CD4-positive, alpha-beta T cell treated with Interleukin-15 for 1 hour (primary cell): ENCODE data around the gene TMEM203.

Source experiments
- DNase-seq: peaks from one replicate; pipeline ENCODE4 v3.0.0-alpha.2; 2020

TMEM203 gene

GRCh38 chr9:137217276-137218211, 12.1 kb upstream of the TMEM203 start:
- no peak for DNase-seq

DNA sequence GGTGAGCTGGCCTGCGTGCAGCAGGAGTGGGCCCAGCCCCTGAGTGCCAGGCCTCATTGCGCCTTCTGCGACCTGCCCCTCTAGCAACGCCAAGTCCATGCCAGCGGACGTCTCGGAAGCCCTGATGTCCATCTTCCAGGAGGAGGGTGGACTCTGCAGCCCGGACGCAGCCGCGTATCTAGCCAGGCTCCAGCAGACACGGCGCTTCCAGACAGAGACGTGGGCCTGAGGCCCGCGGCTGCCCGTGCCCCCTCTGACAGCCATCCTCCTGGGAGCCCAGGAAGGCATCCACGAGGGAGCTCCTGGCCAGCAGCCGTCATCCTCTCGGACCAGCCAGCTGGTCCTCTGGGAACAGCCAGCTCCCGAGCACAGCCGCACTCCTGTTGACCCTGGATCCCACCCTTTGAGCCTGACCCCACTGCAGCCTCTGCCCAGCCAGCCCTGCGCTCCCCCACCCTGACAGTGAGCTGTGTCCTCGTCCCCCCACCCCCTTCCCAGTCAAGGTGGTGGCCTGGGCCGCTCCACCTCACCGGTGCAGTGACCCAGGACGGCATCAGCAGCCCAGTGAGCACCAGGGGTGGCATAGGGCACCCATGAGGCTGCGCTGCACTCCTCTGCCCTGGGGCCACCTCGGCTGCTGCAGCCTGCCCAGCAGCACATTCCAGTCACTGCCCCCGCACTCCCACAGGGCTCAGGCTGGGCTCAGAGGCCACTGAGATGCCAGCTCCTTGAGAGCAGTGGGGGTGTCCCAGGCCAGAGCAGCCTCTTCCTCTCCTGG, 10.9 kb upstream of the TMEM203 start:
- DNase-seq: no peak

- DNase-seq: no peak
These were observed 9.9 kb upstream of the TMEM203 start for GRCh38 chr9:137215196-137215986.

- no peak for DNase-seq
These were observed 9.2 kb upstream of the TMEM203 start for GRCh38 chr9:137214620-137215019.

DNA sequence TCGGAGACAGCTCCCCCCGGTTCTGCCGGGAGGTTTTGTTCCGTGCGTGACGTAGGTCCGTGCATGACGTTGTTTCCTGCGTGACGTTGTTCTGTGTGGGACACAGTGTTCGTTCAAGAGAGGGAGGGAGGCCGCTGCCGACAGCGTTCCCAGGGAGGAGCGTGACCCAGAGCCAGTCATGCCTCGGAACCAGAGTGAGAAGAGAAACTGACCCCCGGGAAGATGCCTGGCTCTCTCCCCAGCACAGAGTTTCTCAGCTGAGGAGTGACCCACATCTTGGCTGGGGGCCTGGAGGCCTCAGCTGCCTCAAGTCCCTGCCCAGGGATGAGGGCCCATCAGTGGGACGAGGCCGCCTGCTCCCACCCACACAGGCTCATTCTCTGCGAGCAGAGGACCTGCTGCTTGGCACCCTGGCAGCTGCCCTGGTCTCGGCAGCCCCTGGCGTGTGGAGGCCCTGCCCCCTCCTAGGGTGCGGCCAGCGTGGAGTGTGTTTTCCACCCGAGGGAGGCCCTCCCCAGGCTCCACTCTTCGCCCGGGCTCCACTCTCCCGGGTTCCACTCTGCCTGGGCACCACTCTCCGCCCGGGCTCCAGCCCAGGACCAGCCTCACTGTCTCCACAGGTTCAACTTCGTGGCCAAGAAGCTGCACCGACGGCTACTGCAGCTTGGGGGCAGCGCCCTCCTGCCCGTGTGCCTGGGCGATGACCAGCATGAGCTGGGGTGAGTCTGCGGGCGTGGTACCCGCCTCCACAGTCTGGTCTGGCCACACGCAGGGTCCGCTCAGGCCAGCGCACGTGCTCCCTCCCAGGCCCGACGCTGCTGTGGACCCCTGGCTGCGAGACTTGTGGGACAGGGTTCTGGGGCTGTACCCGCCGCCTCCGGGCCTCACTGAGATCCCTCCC, 8.0 kb upstream of the TMEM203 start:
- DNase-seq: no peak

GRCh38 chr9:137212520-137212919, 7.1 kb upstream of the TMEM203 start:
- no peak for DNase-seq

DNA sequence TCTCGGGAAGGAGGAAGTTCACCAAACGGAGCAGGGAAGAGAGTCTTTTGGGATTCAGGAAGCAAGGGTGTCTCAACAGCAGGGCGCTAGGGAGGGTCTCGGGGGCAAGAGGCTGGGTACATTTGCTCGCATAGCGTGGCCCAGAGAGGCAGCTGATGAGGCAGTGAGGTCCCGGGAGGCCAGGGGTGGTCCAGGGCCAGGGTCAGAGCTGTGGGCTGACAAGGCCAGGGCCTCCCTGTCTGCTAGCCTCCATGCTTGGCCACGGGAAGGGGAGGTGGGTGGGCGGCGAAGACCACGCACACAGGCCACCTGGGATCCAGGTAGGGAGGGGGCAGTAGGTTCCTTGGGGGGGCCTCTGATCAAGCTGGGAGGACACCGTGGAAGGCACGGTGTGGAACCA, 6.1 kb upstream of the TMEM203 start:
- DNase-seq: no peak

DNA sequence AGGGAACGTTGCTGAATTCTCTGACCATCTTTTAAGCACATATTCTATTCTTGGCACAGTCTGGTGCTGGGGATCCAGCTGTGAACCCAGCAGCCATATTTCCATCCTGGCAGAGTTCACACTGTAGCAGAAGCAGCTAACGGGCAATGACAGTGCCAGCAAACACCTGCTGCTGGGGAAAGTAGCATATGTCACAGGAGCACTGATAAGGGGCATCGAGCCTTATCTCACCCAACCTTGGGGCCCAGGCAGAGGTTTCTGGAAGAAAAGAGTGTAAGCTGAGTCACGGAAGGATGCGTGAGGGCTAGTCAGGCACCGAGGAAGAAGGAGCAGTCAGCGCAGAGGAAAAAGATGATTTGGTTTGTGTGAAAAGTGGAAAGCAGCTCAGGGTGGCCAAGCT, 1.2 kb upstream of the TMEM203 start:
- DNase-seq: no peak

DNA sequence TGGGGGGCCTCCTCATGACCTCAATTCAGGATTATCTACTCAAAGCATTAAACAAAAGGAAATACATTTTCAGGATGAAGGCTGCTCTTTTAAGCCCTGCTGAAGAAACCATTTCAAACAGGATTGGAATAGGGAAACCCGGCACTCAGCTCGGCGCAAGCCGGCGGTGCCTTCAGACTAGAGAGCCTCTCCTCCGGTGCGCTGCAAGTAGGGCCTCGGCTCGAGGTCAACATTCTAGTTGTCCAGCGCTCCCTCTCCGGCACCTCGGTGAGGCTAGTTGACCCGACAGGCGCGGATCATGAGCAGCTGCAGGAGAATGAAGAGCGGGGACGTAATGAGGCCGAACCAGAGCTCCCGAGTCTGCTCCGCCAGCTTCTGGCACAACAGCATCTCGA, 720 bp downstream of the TMEM203 start:
- DNase-seq: no peak

DNA sequence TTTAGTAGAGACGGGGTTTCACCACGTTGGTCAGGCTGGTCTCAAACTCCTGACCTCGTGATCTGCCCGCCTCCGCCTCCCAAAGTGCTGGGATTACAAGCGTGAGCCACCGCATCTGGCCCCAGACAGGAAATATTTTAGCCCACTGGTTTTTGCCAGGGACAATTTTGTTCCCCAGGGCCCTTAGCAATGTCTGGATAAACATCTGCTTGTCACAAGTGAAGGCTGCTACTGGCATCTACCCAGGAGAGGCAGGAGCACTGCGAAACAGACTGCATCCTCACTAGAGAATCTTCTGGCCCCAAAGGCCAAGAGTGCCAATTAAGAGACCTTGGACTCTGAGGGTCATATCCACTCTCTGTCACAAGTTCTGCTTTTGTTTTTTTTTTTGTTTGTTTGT, 2.5 kb downstream of the TMEM203 start:
- no peak for DNase-seq

DNA sequence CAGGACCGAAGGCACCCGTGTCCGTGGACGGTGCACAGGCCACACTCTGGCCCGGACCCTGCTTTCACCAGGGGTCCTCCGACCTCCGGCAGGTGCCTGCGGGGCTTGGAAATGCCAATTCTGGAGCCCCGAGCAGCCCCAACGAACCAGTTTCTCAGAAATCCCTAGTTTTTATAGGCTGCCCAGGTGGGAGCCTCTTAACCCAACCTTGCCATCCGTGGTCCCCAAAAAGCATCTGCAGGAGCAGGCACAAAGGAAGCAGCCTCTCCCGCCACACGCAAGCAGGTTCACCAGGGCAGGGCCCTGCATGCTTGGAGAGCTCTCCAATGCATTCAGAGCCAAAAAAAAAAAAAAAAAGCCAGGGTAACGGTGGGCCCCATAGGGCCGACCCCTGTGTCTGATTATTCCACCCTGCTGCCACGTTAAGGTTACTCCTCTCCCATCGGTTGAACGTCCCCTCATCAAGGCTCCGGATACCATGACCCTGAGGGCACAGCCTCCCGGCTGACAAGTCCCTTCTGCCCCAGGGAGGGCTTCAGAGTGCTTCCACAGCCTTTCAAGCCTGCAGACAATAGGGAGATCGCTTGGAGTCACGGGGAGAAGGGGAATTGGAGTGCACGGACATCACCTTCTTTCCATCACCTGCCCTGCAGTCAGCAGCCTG, 4.1 kb downstream of the TMEM203 start:
- no peak for DNase-seq

DNA sequence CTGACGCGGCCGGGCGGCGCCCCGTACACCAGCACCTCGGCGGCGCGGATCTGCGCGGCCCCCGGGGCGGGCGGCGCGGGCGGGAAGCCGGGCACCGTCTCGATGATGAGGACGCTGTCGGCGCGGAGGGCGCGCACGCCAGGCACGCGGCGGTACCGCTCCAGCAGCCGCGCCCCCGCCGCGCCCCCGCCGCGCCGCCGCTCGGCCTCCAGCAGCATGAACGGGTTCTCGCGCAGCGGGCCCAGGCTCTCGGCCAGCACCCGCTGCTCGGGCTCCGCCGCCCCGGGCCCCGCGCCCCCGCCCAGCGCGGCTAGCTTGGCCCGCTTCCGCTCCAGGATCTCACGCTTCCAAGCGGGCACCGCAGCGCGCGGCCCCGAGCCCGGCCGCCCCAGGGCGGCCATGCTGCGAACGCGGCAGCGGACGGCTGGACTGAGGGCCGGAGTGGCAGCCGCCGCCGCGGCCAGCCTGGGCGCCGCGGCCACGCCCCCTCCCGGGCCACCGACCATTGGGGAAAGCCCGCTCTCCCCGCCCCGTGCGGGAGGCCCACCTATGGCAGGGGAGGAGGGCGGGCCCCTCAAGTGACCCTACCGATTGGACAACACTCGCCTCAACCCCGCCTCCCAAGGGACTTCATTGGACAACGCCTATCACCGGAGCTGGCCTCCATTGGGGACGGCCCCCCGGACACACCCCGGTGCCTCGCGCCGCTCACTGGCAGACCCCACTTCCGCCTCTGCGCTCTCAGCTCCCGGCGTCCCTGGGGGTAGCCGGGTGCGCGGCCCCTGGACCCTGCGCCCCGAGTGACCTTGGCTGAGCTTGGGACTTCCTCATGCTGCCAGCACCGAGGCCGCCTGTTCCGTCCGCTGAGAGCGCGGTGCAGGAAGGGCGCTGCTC, 4.9 kb downstream of the TMEM203 start, which contains the start of gene TPRN:
TPRN (minus strand) TSS at position 431 of the 894 bp plus-strand sequence; CDS start at position 401, 30 bp downstream.
- peak; percentile 99 for DNase-seq

GRCh38 chr9:137199411-137200121, 5.9 kb downstream of the TMEM203 start:
- no peak for DNase-seq

DNA sequence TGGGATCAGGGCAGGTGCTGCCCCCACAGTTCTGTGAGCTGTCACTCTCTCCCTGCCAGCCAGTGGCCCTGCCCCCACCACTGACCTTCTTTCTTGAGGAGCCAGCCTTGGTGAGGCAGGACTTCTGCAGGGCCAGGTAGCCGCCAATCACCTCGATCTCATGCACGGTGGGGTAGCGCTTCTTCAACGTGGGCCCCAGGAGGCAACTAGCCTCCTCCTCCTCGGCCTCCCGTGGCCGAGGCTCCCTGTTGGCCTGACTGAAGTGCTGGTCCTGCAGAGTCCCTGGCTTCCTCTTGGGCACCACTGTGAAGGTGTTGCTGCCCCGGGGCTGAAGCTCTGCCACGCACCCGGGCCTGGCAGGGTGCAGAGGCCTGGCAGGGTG, 6.6 kb downstream of the TMEM203 start:
- no peak for DNase-seq

GRCh38 chr9:137198051-137198901, 7.2 kb downstream of the TMEM203 start:
- no peak for DNase-seq

GRCh38 chr9:137195525-137196220, 9.8 kb downstream of the TMEM203 start:
- DNase-seq: no peak

GRCh38 chr9:137194909-137195308, 10.5 kb downstream of the TMEM203 start:
- no peak for DNase-seq

- DNase-seq: no peak
These were observed 11.1 kb downstream of the TMEM203 start for GRCh38 chr9:137194388-137194787.
